GM21390 (cell line): ENCODE data around the gene SLC16A12.
"Not testable (repeated sequence)": the region's sequence is repeated elsewhere in the genome, so short reads cannot be mapped to it uniquely, and the experiment has no call there.

ENCODE experiments used
- ATAC-seq: cut with Tn5 transposase; IDR thresholded peaks from one replicate; pipeline ENCODE4 v1.9.1; 2021; ENCODE audit not compliant: unreplicated experiment

Gene SLC16A12

GRCh38 chr10:89426230-89426868, 109.0 kb downstream of the SLC16A12 start:
- ATAC-seq: no peak

GRCh38 chr10:89425000-89425399, 110.4 kb downstream of the SLC16A12 start:
- ATAC-seq: no peak

GRCh38 chr10:89421018-89421476, 114.3 kb downstream of the SLC16A12 start:
- ATAC-seq: no peak

GRCh38 chr10:89419548-89419947, 115.8 kb downstream of the SLC16A12 start:
- ATAC-seq: no peak

GRCh38 chr10:89416465-89416864, 118.9 kb downstream of the SLC16A12 start:
- no peak for ATAC-seq

- ATAC-seq: peak; percentile 30
These were observed 120.2 kb downstream of the SLC16A12 start for GRCh38 chr10:89414879-89415821.

GRCh38 chr10:89414146-89414878, 121.1 kb downstream of the SLC16A12 start, which contains the start of gene IFIT5:
Gene IFIT5, plus strand, starts transcription at chr10:89414568. Its CDS starts 231 bp downstream, at chr10:89414799.
- ATAC-seq: peak; percentile 78

GRCh38 chr10:89413398-89413912, 121.9 kb downstream of the SLC16A12 start:
- no peak for ATAC-seq

GRCh38 chr10:89412276-89412675, 123.1 kb downstream of the SLC16A12 start:
- not testable (repeated sequence) for ATAC-seq

- not testable (repeated sequence) for ATAC-seq
These were observed 124.3 kb downstream of the SLC16A12 start for GRCh38 chr10:89411135-89411534.

GRCh38 chr10:89410551-89410950, 124.8 kb downstream of the SLC16A12 start:
- not testable (repeated sequence) for ATAC-seq

GRCh38 chr10:89409282-89409681, 126.1 kb downstream of the SLC16A12 start:
- not testable (repeated sequence) for ATAC-seq

- ATAC-seq: not testable (repeated sequence)
These were observed 127.6 kb downstream of the SLC16A12 start for GRCh38 chr10:89407792-89408191.

GRCh38 chr10:89406178-89406577, 129.2 kb downstream of the SLC16A12 start:
- not testable (repeated sequence) for ATAC-seq

GRCh38 chr10:89404104-89405047, 131.0 kb downstream of the SLC16A12 start:
- no peak for ATAC-seq

GRCh38 chr10:89403043-89403442, 132.4 kb downstream of the SLC16A12 start:
- ATAC-seq: no peak

GRCh38 chr10:89399956-89400355, 135.4 kb downstream of the SLC16A12 start:
- no peak for ATAC-seq

GRCh38 chr10:89398003-89398749, 137.2 kb downstream of the SLC16A12 start:
- no peak for ATAC-seq

- ATAC-seq: no peak
These were observed 140.3 kb downstream of the SLC16A12 start for GRCh38 chr10:89395141-89395540.
